NCI-H128 (cell line): Measurements from ENCODE around the gene PTPRN2.
"Not testable (repeated sequence)": the region's sequence is repeated elsewhere in the genome, so short reads cannot be mapped to it uniquely, and the experiment has no call there.

ENCODE experiments used
- DNase-seq: peaks from one replicate; lab custom pipeline; 2025; ENCODE audit not compliant: unreplicated experiment; lab: John Stamatoyannopoulos, UW

The PTPRN2 gene

DNA sequence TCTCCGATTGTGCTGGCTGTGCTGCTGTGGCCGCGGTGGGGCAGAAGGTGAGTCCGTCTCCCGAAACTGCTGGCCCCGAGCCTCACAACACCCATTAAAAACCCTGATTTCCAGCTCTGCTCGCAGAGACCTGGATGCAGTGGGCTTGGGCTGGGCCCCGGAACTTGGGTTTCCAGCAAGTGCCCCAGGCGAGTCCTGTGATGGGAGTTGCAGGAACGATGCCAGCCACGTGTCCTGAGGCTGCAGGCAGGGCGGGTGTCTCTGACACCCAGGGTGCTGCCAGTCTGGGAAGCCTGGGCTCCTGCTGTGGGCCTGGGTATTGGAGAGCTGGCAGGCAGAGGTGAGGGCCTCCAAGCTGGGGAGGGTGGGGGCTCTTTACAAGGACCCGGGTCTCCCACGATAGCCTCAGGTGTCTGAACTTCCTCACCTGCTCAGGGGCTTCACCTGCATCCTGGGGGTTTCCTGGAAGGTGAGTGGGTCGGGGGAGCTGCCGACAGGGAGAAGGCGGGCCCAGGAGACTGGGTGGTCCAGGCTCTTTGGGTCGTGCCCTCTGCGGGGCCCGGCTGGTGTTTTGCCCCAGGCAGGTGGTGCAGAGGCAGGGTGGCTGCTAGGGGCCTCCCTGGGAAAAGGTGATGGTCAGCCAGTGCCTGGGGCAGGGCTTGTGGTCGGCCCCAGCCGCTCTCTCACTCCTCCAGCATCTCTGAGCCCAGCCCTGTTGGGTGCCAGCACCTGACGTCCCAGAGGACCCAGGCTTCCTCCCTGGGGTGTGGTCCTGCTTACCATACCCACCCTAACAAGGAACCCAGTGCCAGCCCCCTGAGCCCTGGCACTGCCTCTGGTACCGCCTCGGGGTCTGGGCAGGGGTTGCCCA, 1070.5 kb downstream of the PTPRN2 start:
- DNase-seq, result no peak

DNA sequence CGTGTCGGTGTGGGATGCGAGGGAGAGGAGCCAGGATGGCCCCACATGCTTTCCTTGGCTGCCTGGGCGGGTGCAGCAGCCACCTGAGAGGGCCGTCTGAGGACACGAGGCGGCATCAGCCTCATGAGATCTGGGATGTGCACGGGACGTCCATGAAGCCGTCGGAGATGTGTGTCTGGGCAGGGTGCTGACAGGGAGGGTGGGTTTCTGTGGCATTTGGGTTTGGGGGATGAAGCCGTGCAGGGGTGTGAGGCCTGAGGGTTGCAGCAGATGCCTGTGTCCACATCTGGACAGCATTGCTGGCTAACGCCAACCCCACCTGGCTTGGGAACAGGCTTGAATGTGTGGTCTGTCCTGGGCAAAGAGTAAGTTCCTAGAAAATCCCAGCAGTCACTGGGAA, 1071.3 kb downstream of the PTPRN2 start:
- no peak for DNase-seq

DNA sequence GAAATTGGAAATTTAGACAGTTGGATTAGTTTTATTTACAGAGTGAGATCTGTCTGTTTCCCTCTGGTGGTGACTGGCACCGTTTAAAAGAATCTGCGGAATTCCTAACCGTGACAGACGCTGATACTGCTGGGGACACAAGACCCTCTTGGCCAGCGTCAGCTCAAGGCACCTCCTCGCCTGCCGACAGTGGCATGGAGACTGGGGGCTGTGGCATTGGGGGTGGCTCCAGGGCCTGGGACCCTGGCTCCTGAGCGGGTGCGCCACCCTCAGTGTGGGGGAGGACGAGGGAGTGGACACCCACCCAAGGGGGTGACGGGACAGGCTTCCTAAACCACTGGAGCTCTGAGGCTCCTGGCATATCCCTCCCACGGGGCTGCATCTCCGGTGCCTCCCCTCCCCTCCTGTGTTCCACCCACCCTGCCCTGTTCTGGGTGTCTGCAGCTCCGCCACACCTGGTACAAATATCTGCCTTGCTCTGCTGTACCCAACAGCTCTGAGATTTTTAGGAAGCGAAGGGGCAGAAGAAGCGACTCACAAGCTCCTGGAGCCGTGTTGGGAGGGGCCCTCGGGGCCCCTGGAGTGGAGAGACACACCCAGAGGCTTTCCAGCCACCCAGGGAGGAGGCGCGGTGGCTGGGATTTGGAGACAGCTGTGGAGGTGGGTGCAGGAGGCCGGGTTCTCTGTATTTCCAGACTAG, 1072.1 kb downstream of the PTPRN2 start:
- no peak for DNase-seq

DNA sequence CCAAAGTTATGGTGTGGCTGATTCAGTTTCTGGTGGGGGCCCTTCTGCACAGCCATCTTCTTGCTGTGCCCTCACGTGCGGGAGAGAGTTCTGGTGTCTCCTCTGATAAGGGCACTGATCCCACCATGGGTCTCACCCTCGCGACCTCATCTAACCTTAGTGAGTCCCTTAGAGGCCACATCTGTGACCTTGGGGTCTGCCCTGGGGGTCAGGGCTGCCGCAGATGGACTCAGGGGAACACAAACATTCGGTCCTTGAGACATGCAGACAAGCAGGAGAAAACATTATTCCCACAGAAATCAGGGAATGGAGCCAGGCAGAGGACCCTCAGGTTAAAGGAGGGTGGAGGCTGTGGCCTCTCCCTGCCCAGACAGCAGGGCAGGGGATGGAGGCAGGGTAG, 1072.9 kb downstream of the PTPRN2 start:
- DNase-seq, result no peak

DNA sequence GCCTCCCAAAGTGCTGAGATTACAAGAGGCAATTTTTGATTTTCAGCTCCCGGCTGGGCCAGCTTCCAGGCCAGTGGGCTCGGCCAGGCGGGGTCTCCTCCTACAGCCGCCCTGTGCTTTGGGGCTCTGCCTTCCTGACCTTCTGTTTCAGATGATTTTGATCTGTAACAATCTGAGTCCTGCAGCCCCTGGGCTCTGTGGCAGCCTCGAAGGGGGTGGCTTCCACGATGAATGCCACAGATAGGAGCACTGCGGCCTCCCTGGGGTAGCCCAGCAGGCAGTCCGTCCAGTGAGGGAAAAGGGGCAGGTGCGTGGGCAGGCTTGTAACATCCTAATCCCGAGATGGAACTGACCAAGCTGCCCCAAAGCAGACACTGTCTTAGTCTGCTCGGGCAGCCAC, 1073.3 kb downstream of the PTPRN2 start:
- DNase-seq, result no peak

DNA sequence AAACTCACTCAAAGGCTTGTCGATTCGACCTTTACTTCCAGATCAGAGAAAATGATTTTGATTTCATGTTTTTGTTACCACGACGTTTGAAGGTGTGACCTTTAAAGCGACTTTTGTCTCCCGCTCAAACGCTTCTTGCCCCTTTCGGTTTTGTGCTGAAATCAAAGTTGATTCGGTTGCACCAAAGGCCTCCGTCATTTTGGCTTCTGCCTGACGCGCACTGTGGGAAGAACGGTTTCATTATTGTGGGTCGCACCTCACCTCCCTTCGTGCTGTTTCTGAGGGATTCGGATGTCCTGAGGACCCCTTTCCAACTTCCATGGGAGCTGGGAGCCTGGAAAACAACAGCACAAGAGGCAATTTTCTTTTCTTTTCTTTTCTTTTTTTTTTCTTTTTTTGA, 1073.9 kb downstream of the PTPRN2 start:
- no peak for DNase-seq

DNA sequence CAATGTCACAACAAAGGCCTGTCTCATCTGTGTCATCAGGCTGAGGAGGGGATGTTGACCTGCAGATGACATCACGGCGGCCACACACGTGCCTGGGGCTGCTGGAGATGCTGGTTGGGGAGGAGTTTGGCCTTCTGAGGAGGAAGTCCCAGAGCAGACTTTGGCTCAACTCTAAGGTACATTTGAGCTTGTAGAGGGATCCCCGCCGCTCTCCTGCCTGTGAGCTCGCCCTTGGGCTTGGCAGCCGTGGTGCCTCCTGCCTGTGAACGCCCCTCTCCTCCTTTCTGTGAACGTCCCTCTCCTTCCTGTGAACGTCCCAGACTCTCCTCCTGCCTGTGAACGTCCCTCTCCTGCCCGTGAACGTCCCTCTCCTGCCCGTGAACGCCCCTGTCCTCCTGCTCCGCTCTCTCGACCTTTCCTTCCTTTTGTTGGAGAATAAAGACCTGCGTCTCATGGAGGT, 1074.4 kb downstream of the PTPRN2 start:
- DNase-seq, result no peak

DNA sequence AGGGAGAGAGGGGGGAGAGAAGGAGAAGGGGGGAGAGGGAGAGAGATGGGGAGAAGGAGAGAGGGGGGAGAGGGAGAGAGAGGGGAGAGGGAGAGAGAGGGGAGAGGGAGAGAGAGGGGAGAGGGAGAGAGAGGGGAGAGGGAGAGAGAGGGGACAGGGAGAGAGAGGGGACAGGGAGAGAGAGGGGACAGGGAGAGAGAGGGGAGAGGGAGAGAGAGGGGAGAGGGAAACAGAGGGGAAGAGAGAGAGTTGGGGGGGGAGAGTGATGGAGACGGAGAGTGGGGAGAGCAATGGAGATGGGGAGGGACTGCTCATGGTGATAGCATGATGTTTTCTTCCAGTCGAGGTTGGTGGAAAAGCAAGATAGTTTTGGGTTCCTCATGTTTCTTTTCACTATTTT, 1078.4 kb downstream of the PTPRN2 start:
- DNase-seq, result no peak

DNA sequence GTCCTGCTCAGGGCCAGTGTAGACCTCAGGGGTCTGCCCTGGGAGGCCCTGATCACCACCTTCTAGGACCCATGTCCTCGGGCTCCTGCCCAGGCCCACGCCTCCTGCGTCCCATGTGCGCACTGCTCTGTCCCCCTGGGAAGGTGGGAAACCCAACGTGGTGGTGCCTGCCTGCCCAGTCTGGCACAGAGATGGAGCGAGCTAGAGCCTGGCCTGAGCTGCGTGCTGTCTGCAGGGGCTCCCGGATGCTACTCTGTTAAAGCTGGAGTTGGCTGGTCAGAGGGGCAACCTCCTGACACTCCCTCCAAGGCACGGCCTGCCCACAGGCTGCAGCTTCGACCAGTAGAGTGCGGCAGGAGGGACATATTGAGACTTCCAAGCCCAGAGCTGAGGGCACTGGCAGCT, 1079.1 kb downstream of the PTPRN2 start:
- DNase-seq, result no peak

DNA sequence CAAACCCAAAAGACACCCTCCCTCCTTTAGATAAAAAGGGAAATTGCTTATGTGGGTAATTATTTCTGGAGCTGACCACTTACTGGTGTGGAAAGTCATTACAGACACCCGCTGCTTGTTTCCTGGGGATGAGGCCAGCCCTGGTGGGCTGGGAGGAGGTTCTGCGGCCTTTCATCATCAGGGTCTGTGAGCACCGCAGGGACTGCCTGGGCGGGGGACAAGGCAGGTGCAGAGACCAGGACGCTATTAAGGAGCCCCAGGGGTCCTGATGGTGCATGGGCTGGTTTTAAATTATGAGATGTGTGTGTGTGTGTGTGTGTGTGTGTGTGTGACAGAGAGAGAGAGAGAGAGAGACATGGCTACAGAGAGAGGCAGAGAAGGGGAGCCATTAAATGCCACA, 1079.6 kb downstream of the PTPRN2 start:
- DNase-seq, result no peak

DNA sequence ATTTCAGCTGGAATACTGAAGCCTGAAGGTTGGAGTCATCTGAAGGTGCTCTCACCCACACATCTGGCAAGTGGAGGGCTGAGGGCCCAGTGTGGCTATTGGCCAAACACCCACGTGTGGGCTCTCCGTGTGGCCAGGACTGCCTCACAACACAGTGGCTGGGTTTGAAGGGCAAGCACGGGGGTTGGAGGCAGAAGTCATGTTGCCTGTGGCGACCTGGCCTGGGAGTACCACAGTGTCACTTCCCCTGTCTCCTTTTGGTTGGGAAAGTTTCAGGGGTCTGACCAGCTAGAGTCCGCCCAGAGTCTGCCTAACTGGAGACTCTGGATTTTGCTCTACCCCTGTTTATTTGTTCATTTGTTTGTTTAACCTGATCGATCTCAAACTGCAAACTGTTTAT, 1081.4 kb downstream of the PTPRN2 start:
- no peak for DNase-seq

DNA sequence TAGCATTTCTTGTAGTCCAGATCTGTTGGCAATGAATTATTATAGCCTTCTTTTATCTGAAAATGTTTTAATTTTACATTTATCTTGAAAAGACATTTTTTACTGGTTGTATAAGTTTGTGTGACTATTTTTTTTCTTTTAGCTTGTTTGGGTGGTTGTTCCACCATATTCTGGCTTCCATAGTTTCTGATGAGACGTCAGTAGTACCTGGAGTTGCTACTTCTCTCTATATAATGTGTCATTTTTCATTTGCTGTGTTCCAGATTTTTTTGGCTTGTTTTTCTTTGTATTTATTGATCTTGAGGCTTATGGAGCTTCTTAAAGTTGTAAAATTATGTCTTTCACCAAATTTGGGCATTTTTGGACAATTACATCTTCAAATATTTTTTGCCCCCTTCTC, 1082.0 kb downstream of the PTPRN2 start:
- no peak for DNase-seq

DNA sequence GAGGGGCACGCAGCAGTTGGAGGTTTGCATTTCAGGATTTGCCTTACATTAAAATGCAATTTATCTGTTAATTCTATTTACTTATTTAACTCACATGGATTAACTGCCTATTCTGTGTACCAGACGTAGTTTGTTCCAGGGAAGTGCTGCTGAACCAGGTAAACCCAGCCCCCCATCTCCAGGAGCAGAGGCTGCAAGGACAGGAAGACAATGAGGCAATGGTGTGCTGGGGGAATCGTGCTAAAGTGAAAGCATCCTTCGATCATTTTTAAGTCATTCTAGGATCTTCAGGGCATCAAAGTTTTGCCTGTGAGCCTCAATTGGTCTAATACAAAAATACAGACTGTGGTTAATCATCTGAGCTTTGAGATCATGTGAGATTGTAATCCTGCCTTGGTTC, 1084.4 kb downstream of the PTPRN2 start:
- no peak for DNase-seq

DNA sequence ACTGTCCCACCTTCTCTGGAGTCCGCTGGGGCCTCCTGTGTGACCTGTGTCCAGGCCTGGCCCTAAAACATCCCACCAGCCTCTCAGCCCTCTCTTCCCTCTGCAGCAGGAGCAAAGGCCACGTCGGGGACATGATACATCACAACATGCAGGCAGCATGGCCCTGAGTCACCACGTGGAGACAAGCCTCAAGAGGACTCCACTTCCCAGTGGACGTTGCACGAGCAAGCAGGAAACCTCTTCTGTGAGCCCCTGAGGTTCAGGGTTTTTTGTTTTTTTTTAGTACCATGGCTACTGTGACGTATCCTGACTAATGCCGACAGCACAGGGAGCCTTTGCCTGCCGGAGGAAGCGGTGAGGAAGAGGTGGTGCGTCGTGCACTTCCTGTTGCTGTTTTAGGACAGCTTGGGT, 1084.9 kb downstream of the PTPRN2 start:
- DNase-seq, result no peak

DNA sequence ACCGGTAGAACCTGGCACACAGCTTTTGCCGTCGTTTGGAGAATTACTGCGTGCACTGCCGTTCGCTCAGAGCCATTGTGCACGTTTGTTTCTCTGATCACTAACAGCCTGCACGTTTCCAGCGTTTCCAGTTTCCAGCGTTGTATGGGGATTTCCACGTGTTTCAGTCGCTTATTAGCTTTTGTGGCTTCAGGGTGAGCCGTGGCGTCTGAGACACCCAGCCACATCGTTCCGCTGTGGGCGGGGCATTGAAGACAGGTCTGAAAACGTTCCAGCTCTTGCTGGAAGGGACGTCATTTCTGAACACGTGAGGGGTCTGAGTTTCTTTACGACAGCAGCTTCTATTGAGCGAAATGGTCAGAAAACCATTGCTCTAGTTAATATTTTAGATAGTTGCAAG, 1086.0 kb downstream of the PTPRN2 start:
- no peak for DNase-seq

DNA sequence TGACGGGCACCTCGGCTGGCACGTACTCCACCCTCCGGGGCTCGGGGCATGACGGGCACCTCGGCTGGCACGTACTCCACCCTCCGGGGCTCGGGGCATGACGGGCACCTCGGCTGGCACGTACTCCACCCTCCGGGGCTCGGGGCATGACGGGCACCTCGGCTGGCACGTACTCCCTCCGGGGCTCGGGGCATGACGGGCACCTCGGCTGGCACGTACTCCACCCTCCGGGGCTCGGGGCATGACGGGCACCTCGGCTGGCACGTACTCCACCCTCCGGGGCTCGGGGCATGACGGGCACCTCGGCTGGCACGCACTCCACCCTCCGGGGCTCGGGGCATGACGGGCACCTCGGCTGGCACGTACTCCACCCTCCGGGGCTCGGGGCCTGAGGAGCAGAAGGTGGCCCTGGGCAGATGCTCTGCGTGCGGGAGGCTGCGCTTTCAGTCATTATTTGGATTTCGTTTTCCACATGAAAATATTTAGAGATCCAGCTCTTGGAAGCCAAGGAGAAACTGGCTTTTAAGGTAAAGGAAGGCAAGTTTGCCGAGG, 1086.6 kb downstream of the PTPRN2 start:
- not testable (repeated sequence) for DNase-seq

DNA sequence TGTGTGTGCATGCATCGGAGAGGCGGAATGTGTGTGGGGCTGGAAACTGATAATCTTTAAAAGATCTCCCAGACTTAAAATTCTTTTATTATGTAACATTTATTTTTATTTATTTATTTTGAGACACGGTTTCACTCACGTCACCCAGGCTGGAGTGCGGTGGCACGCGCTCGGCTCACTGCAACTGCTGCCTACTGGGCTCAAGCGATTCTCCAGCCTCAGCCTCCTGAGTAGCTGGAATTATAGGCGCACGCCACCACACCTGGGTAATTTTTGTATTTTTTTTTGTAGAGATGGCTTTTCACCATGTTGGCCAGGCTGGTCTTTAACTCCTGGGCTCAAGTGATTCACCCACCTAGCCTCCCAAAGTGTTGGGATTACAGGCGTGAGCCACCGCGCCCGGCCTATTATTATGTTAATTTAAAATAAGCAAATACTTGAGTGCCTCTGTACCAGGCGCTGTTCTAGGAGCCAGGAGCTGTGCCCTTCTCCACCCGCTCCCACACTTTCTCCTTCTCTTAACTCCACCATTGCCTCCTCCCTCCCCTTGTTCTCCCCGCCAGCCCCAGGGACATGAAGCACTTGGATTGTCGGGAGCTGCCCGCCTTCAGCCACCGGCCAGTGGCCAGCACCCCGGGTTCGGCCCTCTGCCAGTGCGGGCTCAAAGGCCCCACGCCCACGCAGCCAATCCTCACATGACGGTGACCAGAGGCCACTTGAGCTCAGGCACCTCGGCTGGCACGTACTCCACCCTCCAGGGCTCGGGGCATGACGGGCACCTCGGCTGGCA, 1087.3 kb downstream of the PTPRN2 start:
- no peak for DNase-seq

DNA sequence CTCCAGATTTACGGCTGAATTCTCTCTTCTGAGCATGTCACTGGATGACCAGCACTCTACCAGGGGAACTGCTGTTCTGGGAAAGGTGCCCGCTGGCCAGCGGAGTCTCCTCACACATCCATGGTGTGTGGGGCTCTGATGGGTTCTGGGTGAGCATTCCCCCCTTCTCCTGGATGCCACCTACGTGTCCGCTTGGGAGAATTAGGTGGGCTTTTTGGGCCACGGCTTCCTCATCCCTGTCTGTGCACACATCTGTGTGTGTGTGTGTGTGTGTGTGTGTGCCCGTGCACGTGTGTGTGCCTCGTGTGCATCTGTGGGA, 1087.8 kb downstream of the PTPRN2 start:
- no peak for DNase-seq

DNA sequence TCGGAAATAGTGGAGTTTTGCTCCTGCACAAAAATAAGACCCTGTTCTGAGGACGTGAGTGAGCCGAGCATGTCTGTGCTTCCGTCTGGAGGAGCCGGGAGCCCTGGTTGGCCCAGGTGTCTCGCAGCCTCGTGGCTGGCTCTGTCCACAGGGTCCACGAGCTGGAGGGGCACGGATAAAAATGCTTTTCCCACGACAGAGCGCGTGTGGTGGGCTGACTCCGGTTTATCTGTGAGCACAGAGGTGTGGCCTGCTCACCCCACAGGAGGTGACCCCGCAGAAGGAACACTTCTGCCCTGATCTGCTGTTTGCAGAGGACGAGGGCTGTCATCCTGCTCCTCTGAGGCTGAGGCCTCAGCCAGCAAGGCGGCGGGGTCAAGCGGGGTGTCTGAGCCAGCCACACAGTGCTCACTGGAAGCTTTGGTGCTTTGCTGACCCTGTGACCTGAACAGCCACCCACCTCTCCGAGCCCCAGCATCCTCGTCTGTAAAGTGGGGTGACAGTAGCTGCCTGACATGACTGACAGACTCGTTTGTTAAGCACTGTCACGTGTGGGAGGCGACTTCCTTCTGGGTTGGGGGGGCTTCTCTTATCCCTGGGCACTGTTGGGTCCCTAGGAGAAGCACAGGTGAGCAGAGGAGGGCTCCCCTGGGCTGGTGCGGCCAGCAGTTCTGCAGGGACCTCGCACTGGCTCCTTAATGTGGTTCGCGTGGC, 1088.3 kb downstream of the PTPRN2 start:
- DNase-seq, result no peak

DNA sequence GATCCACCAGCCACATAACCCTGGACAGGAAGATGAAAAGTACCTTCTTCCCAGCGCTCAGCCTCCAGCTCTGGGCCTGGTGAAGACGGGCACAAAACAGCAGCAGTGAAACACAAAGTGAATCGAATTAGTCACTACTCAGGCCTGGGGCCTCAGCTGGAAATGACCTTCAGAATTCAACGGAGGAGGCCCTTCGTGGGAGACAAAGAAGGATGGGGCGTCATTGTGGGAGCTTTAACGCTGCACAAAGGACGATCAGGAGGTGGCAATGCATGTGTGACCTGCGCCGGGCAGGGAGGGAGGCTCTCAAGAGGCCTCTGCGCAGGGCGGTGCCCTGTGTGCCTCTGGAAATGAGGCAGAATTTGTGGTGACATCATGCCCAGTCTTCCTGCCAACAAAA, 1089.0 kb downstream of the PTPRN2 start:
- no peak for DNase-seq
